ENCODE results near the gene NFATC2IP. TPM values are rescaled to one million over a fixed set of nuclear protein-coding genes. Genes with fewer than 3 reads are reported as not detected.

Gene NFATC2IP
- total RNA-seq, 1 donor from 2014 or later, result 32.6 TPM

- peaks cover 17% of the 10 kb centered on the region for H3K36me3 Mint-ChIP-seq (ENCODE audit: low read depth, unreplicated experiment)
- Histone ChIP-seq H3K9me3 (ENCODE audit: insufficient read depth, low read depth, low read length) (no peaks in the 10 kb centered on the region), H3K79me2 (ENCODE audit: insufficient read depth, low read length) (peaks cover 4% of the 10 kb centered on the region), H3K9ac (ENCODE audit: low read length) (no peak overlapping the region), H2AFZ (ENCODE audit: low read depth, low read length) (no peak overlapping the region), H3K4me1 (ENCODE audit: insufficient read depth, low read length) (no peaks in the 10 kb centered on the region), H3K4me2 (ENCODE audit: low read length) (no peak overlapping the region), H3K27me3 (ENCODE audit: insufficient read depth, low read length) (no peaks in the 10 kb centered on the region), H3K4me3 (ENCODE audit: insufficient read depth, low read depth, low read length) (no peak overlapping the region), H3K27ac (ENCODE audit: low read depth, low read length) (no peak overlapping the region), H4K20me1 (ENCODE audit: insufficient read depth, low read length) (no peaks in the 10 kb centered on the region), H3K36me3 (ENCODE audit: insufficient read depth, low read length) (peaks cover 36% of the 10 kb centered on the region)
- H3K27me3 Mint-ChIP-seq (ENCODE audit: low read depth, unreplicated experiment), result no peaks in the 10 kb centered on the region
- no peak overlapping the region for H3K27ac Mint-ChIP-seq (ENCODE audit: unreplicated experiment)
- no peak for DNase-seq (ENCODE audit: low read depth)
- H3K9me3 Mint-ChIP-seq (ENCODE audit: unreplicated experiment), result no peaks in the 10 kb centered on the region
- no peak overlapping the region for H3K4me3 Mint-ChIP-seq (ENCODE audit: unreplicated experiment)
- no peak for TF ChIP-seq EZH2 (IDR thresholded peaks at IDR 0.05; ENCODE audit: insufficient read depth, low read length)
- TF ChIP-seq CTCF (IDR thresholded peaks at IDR 0.05; ENCODE audit: insufficient read depth, low read depth, low read length), result no peak
- FAIRE-seq, result no peak
- no peaks in the 10 kb centered on the region for H3K4me1 Mint-ChIP-seq (ENCODE audit: low read depth, unreplicated experiment)
Measured at GRCh38 chr16:28958216-28958615, 7.5 kb downstream of the NFATC2IP start.

- TF ChIP-seq EZH2 (IDR thresholded peaks at IDR 0.05; ENCODE audit: insufficient read depth, low read length), result no peak
- no peak for TF ChIP-seq CTCF (IDR thresholded peaks at IDR 0.05; ENCODE audit: insufficient read depth, low read depth, low read length)
- FAIRE-seq, result no peak
Measured at GRCh38 chr16:28958836-28959235, 8.1 kb downstream of the NFATC2IP start.

GRCh38 chr16:28964072-28964471 lies 13.3 kb downstream of the NFATC2IP start:
- H3K9me3 ChIP-seq (ENCODE audit: insufficient read depth, low read depth, low read length), result no peaks in the 10 kb centered on the region
- no peaks in the 10 kb centered on the region for H3K27me3 ChIP-seq (ENCODE audit: insufficient read depth, low read length)
- no peaks in the 10 kb centered on the region for H3K4me1 Mint-ChIP-seq (ENCODE audit: low read depth, unreplicated experiment)
- H3K4me2 ChIP-seq (ENCODE audit: low read length), result no peak overlapping the region
- TF ChIP-seq CTCF (IDR thresholded peaks at IDR 0.05; ENCODE audit: insufficient read depth, low read depth, low read length), result no peak
- no peak for TF ChIP-seq EZH2 (IDR thresholded peaks at IDR 0.05; ENCODE audit: insufficient read depth, low read length)
- H3K36me3 Mint-ChIP-seq (ENCODE audit: low read depth, unreplicated experiment), result peaks cover 15% of the 10 kb centered on the region
- H3K27me3 Mint-ChIP-seq (ENCODE audit: low read depth, unreplicated experiment), result no peaks in the 10 kb centered on the region
- H3K9me3 Mint-ChIP-seq (ENCODE audit: unreplicated experiment), result no peaks in the 10 kb centered on the region
- no peak overlapping the region for H3K9ac ChIP-seq (ENCODE audit: low read length)
- DNase-seq (ENCODE audit: low read depth), result no peak
- no peak for FAIRE-seq
- H3K27ac ChIP-seq (ENCODE audit: low read depth, low read length), result no peak overlapping the region
- no peaks in the 10 kb centered on the region for H3K79me2 ChIP-seq (ENCODE audit: insufficient read depth, low read length)
- no peak overlapping the region for H3K4me3 Mint-ChIP-seq (ENCODE audit: unreplicated experiment)
- no peak overlapping the region for H2AFZ ChIP-seq (ENCODE audit: low read depth, low read length)
- H4K20me1 ChIP-seq (ENCODE audit: insufficient read depth, low read length), result no peaks in the 10 kb centered on the region
- no peak overlapping the region for H3K27ac Mint-ChIP-seq (ENCODE audit: unreplicated experiment)
- no peaks in the 10 kb centered on the region for H3K4me1 ChIP-seq (ENCODE audit: insufficient read depth, low read length)
- no peak overlapping the region for H3K4me3 ChIP-seq (ENCODE audit: insufficient read depth, low read depth, low read length)
- peaks cover 25% of the 10 kb centered on the region for H3K36me3 ChIP-seq (ENCODE audit: insufficient read depth, low read length)

More at GRCh38 chr16:28958836-28959235, 8.1 kb downstream of the NFATC2IP start:
- Histone ChIP-seq H3K4me2 (ENCODE audit: low read length) (no peak overlapping the region), H3K9me3 (ENCODE audit: insufficient read depth, low read depth, low read length) (no peaks in the 10 kb centered on the region), H3K27ac (ENCODE audit: low read depth, low read length) (no peak overlapping the region), H3K4me1 (ENCODE audit: insufficient read depth, low read length) (no peaks in the 10 kb centered on the region), H2AFZ (ENCODE audit: low read depth, low read length) (no peak overlapping the region), H3K27me3 (ENCODE audit: insufficient read depth, low read length) (no peaks in the 10 kb centered on the region), H3K4me3 (ENCODE audit: insufficient read depth, low read depth, low read length) (no peak overlapping the region), H3K79me2 (ENCODE audit: insufficient read depth, low read length) (no peaks in the 10 kb centered on the region), H3K9ac (ENCODE audit: low read length) (no peak overlapping the region), H4K20me1 (ENCODE audit: insufficient read depth, low read length) (no peaks in the 10 kb centered on the region), H3K36me3 (ENCODE audit: insufficient read depth, low read length) (peaks cover 34% of the 10 kb centered on the region)
- H3K27ac Mint-ChIP-seq (ENCODE audit: unreplicated experiment), result no peak overlapping the region
- H3K9me3 Mint-ChIP-seq (ENCODE audit: unreplicated experiment), result no peaks in the 10 kb centered on the region
- H3K36me3 Mint-ChIP-seq (ENCODE audit: low read depth, unreplicated experiment), result peaks cover 20% of the 10 kb centered on the region
- no peaks in the 10 kb centered on the region for H3K27me3 Mint-ChIP-seq (ENCODE audit: low read depth, unreplicated experiment)
- no peaks in the 10 kb centered on the region for H3K4me1 Mint-ChIP-seq (ENCODE audit: low read depth, unreplicated experiment)
- no peak overlapping the region for H3K4me3 Mint-ChIP-seq (ENCODE audit: unreplicated experiment)
- no peak for DNase-seq (ENCODE audit: low read depth)

Measured in astrocyte (in vitro differentiated cells and primary cell).